Thoracic aorta (tissue), 2 donors: Measurements from ENCODE around the gene GNB3. TPM values are rescaled to one million over a fixed set of nuclear protein-coding genes. Genes with fewer than 3 reads are reported as not detected.

ENCODE experiments used
- ATAC-seq: fragments of 150-250 bp; one replicate; pipeline ENCODE4 v1.8.0; 2017; ENCODE audit warnings: low read depth; ENCODE audit not compliant: insufficient number of reproducible peaks, low FRiP score
- DNase-seq: peaks from one replicate; pipeline ENCODE4 v3.0.0-alpha.2; 2020; ENCODE audit warnings: low spot score
- H3K27ac ChIP-seq, 2 donors: fragments of 200-600 bp; sonication (generic); 1 replicate in 1 of 2; 2 replicates in 1 of 2; pipeline ENCODE4 v1.5.1; 2016; ENCODE audit warnings: mild to moderate bottlenecking in 2 of 2, moderate library complexity in 2 of 2
- H3K27me3 ChIP-seq: fragments of 200-600 bp; sonication (generic); replicated peaks from 2 replicates; pipeline ENCODE4 v1.6.0; 2016; ENCODE audit warnings: mild to moderate bottlenecking; ENCODE audit not compliant: insufficient read depth
- H3K36me3 ChIP-seq: fragments of 200-600 bp; sonication (generic); one replicate; pipeline ENCODE4 v1.5.1; 2016
- H3K4me1 ChIP-seq, 2 donors: fragments of 200-600 bp; sonication (generic); 1 replicate in 1 of 2; 2 replicates in 1 of 2; pipeline versions ENCODE4 v1.5.1 to v1.6.0; 2016; ENCODE audit warnings: low read depth in 2 of 2, mild to moderate bottlenecking in 1 of 2; ENCODE audit not compliant: control insufficient read depth in 1 of 2
- H3K4me3 ChIP-seq: fragments of 200-600 bp; sonication (generic); 2 replicates; pipeline ENCODE4 v1.5.1; 2016; ENCODE audit warnings: mild to moderate bottlenecking
- H3K9me3 ChIP-seq: fragments of 200-600 bp; sonication (generic); 2 replicates; pipeline ENCODE4 v1.5.1; 2016
- CTCF ChIP-seq: fragments of 200-600 bp; sonication (generic); IDR thresholded peaks from one replicate; pipeline ENCODE4 v1.5.1; 2019; ENCODE audit warnings: antibody characterized with exemption
- total RNA-seq, 2 donors: library from RNA; depleted of rRNA; stranded (reverse); fragments of >200 nt; gene quantifications; one replicate each; pipeline versions ENCODE4 v1.1.0 to v1.2.3, GENCODE V29; 2016

GNB3 gene
- total RNA-seq, 2 donors from 2014 or later: 9.3 to 16.6 TPM

- no peaks in the 10 kb centered on the region for H3K36me3 ChIP-seq
- H3K4me1 ChIP-seq: no peaks in the 10 kb centered on the region
- DNase-seq: no peak
- TF ChIP-seq CTCF: no peak
- ATAC-seq: no peak
- H3K4me3 ChIP-seq: no peak overlapping the region
- no peaks in the 10 kb centered on the region for H3K27me3 ChIP-seq
- H3K27ac ChIP-seq: no peak overlapping the region
- no peaks in the 10 kb centered on the region for H3K9me3 ChIP-seq
Measured at GRCh38 chr12:6799147-6799546, 41.6 kb upstream of the GNB3 start.

GRCh38 chr12:6807170-6807569 is 33.6 kb upstream of the GNB3 start:
- ATAC-seq (no peak), DNase-seq (no peak)
- H3K36me3 ChIP-seq: no peaks in the 10 kb centered on the region
- H3K27ac ChIP-seq: no peak overlapping the region
- no peaks in the 10 kb centered on the region for H3K4me1 ChIP-seq
- no peak overlapping the region for H3K4me3 ChIP-seq
- TF ChIP-seq CTCF: no peak
- no peaks in the 10 kb centered on the region for H3K9me3 ChIP-seq
- H3K27me3 ChIP-seq: no peaks in the 10 kb centered on the region

GRCh38 chr12:6809056-6809455 is 31.7 kb upstream of the GNB3 start:
- DNase-seq (no peak), ATAC-seq (no peak)
- H3K4me3 ChIP-seq: no peak overlapping the region
- no peak overlapping the region for H3K27ac ChIP-seq
- no peaks in the 10 kb centered on the region for H3K27me3 ChIP-seq
- H3K4me1 ChIP-seq: no peaks in the 10 kb centered on the region
- no peaks in the 10 kb centered on the region for H3K9me3 ChIP-seq
- no peaks in the 10 kb centered on the region for H3K36me3 ChIP-seq
- no peak for TF ChIP-seq CTCF

GRCh38 chr12:6810758-6811157 is 30.0 kb upstream of the GNB3 start:
- no peaks in the 10 kb centered on the region for H3K9me3 ChIP-seq
- ATAC-seq (no peak), DNase-seq (no peak)
- no peaks in the 10 kb centered on the region for H3K4me1 ChIP-seq
- H3K27me3 ChIP-seq: no peaks in the 10 kb centered on the region
- no peak overlapping the region for H3K27ac ChIP-seq
- TF ChIP-seq CTCF: no peak
- H3K4me3 ChIP-seq: no peak overlapping the region
- H3K36me3 ChIP-seq: no peaks in the 10 kb centered on the region

GRCh38 chr12:6813363-6813762 is 27.4 kb upstream of the GNB3 start:
- DNase-seq (no peak), ATAC-seq (no peak)
- no peak for TF ChIP-seq CTCF
- Histone ChIP-seq H3K27ac (no peak overlapping the region), H3K4me3 (no peak overlapping the region), H3K27me3 (no peaks in the 10 kb centered on the region), H3K36me3 (no peaks in the 10 kb centered on the region), H3K9me3 (no peaks in the 10 kb centered on the region), H3K4me1 (no peaks in the 10 kb centered on the region)
